Spleen (tissue), 7 donors: Measurements from ENCODE around the gene LRRC8B.

Source experiments
- CTCF ChIP-seq, 11 experiments: fragments of 200-600 bp in 7 of 11; fragments of 450-650 bp in 4 of 11; sonication (generic) in 4 of 11; IDR thresholded peaks in 8 of 11; conservative IDR thresholded peaks in 3 of 11; 1 replicate in 7 of 11; 2 replicates in 4 of 11; pipeline versions ENCODE4 v1.4.0 to v1.8.0; 2016 to 2021; ENCODE audit warnings: antibody characterized with exemption in 11 of 11, inconsistent platforms in 4 of 11, mild to moderate bottlenecking in 1 of 11
- POLR2A ChIP-seq, 3 donors: fragments of 450-650 bp; IDR thresholded peaks; one replicate each; pipeline ENCODE4 v1.5.1; 2017; ENCODE audit warnings: antibody characterized with exemption in 3 of 3, mild to moderate bottlenecking in 1 of 3
- POLR2AphosphoS5 ChIP-seq, 3 donors: sonication (generic); formaldehyde crosslinking; IDR thresholded peaks; one replicate each; pipeline ENCODE4 v1.5.1; 2017; ENCODE audit warnings: antibody characterized with exemption in 3 of 3
- donor health status: DM: no; HTN: no; CAD: no; lungs with moderate emphysema.
- donor health status: DM: no; HTN: no; CAD: no.
- donor health status: DM: no; HTN: no; CAD: no.

DNA sequence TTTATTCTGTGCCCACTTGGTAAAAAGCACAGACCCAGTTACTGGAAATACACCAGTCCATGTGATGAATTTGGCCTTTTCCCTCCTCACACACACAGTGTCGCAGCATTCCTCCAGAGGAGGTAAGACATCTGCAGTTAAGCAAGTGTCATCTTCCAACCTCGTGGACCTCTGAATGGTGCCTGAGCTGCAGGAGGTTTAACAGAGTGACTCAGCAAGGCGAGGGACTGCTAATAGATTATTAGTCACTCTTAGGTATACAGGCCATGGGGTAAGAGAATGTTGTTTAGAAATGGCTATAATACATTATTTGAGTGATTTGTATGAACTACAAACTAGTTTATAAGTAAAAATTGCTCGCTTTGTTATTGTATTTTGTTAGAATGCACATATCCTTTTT, 8.6 kb upstream of the LRRC8B start:
- TF ChIP-seq CTCF (IDR thresholded peaks at IDR 0.05 in 8 of 11, conservative IDR thresholded peaks at IDR 0.05 in 3 of 11): no peak
- TF ChIP-seq POLR2A (IDR thresholded peaks at IDR 0.05): no peak
- no peak for TF ChIP-seq POLR2AphosphoS5 (IDR thresholded peaks at IDR 0.05)
